DOHH2 (cell line): Measurements from ENCODE around the gene PEF1.

ENCODE experiments used
- H3F3A ChIP-seq: fragments of 200-600 bp; sonication (generic), shearing (Covaris generic); 2 replicates; pipeline ENCODE4 v1.6.0; 2016; ENCODE audit warnings: antibody characterized with exemption, mild to moderate bottlenecking; ENCODE audit not compliant: control insufficient read depth, insufficient read depth
- H3K27ac ChIP-seq: fragments of 200-600 bp; sonication (generic); 2 replicates; pipeline ENCODE4 v1.5.1; 2014; ENCODE audit warnings: low read depth, mild to moderate bottlenecking, low read length, moderate library complexity
- H3K27me3 ChIP-seq: fragments of 200-600 bp; sonication (generic); 2 replicates; pipeline ENCODE4 v1.6.1; 2014; ENCODE audit warnings: mild to moderate bottlenecking, low read length, mixed read lengths; ENCODE audit not compliant: control insufficient read depth
- H3K36me3 ChIP-seq: fragments of 200-600 bp; sonication (generic); 2 replicates; pipeline ENCODE4 v1.6.1; 2014; ENCODE audit warnings: mild to moderate bottlenecking, low read length, moderate library complexity, mixed read lengths; ENCODE audit not compliant: control insufficient read depth
- H3K4me1 ChIP-seq: fragments of 200-600 bp; sonication (generic); 2 replicates; pipeline ENCODE4 v1.6.1; 2014; ENCODE audit warnings: mild to moderate bottlenecking, low read length, mixed read lengths; ENCODE audit not compliant: control insufficient read depth
- H3K4me2 ChIP-seq: fragments of 200-600 bp; sonication (generic); 2 replicates; pipeline ENCODE4 v1.6.0; 2014; ENCODE audit warnings: mild to moderate bottlenecking, low read length, moderate library complexity
- H3K4me3 ChIP-seq: fragments of 200-600 bp; sonication (generic); 2 replicates; pipeline ENCODE4 v1.5.1; 2014; ENCODE audit warnings: mild to moderate bottlenecking, low read length, mixed read lengths
- H3K79me2 ChIP-seq: fragments of 200-600 bp; sonication (generic); 2 replicates; pipeline ENCODE4 v1.6.1; 2014; ENCODE audit warnings: mild to moderate bottlenecking, low read length, mixed read lengths; ENCODE audit not compliant: control insufficient read depth
- H3K9me2 ChIP-seq: fragments of 200-600 bp; sonication (generic); replicated peaks from 2 replicates; pipeline ENCODE4 v1.6.1; 2014; ENCODE audit warnings: mild to moderate bottlenecking, low read length, mixed read lengths; ENCODE audit not compliant: control insufficient read depth
- H3K9me3 ChIP-seq: fragments of 200-600 bp; sonication (generic); 2 replicates; pipeline ENCODE4 v1.6.1; 2014; ENCODE audit warnings: antibody characterized with exemption, low read length, mixed read lengths; ENCODE audit not compliant: control insufficient read depth, insufficient read depth
- H4K20me1 ChIP-seq: fragments of 200-600 bp; sonication (generic); 2 replicates; pipeline ENCODE4 v1.6.0; 2014; ENCODE audit warnings: low read depth, mild to moderate bottlenecking, antibody characterized with exemption, low read length, moderate library complexity; ENCODE audit not compliant: control insufficient read depth, insufficient read depth
- CTCF ChIP-seq: fragments of 200-600 bp; sonication (generic); IDR thresholded peaks from one replicate; pipeline ENCODE4 v1.5.1; 2014; ENCODE audit warnings: antibody characterized with exemption, mild to moderate bottlenecking, low read depth, low read length; ENCODE audit not compliant: poor library complexity, severe bottlenecking
- EZH2phosphoT487 ChIP-seq: fragments of 200-600 bp; sonication (generic); IDR thresholded peaks from 2 replicates; pipeline ENCODE4 v1.6.1; 2017; ENCODE audit warnings: borderline replicate concordance, mild to moderate bottlenecking, antibody characterized with exemption, low read length, moderate library complexity, mixed read lengths

Gene PEF1

GRCh38 chr1:31592132-31592531 lies 52.5 kb downstream of the PEF1 start:
- Histone ChIP-seq H3K4me1 (peaks cover 28% of the 10 kb centered on the region), H3K4me3 (no peak overlapping the region), H3K4me2 (no peak overlapping the region), H4K20me1 (no peaks in the 10 kb centered on the region), H3K36me3 (no peaks in the 10 kb centered on the region), H3K9me3 (no peaks in the 10 kb centered on the region), H3K27me3 (peaks cover 3% of the 10 kb centered on the region; the same call in 1 of the 2 replicates), H3K9me2 (no peaks in the 10 kb centered on the region), H3K79me2 (no peaks in the 10 kb centered on the region), H3F3A (no peaks in the 10 kb centered on the region), H3K27ac (no peak overlapping the region)
- no peak for TF ChIP-seq EZH2phosphoT487
- no peak for TF ChIP-seq CTCF

DNA sequence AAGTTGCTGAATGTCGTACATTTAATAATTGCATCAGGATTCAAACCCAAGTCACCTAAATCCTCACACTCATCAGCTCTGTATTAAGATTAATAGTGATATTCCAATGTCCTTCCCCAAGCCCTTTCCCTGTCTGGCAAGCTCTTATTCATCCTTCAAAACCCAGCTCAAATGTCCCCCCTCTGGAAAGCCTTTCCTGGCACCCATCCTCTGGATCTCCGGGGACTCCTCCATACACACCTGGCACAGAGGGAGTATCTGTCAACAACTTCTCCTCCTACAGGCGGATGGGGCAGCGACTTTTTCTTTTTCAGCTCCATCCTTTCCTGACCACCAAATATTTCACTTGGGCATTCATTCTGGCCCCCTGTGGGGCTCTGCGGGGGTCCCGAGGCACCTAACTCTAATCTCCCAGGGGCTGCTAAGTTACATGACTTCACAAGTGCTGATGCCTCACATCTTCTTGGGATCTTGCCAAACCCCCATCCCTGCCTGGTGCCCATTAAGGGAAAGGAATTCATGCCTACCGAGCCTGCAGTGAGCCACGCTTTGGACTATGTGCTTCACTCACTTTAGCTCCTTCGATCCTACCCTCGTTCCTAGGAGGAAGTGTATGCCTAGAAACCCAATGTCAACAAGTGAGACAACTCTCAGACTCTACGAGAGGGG lies 53.1 kb downstream of the PEF1 start:
- H3K4me2 ChIP-seq: no peak overlapping the region
- H3K4me3 ChIP-seq: no peak overlapping the region
- no peaks in the 10 kb centered on the region for H3K9me2 ChIP-seq
- no peaks in the 10 kb centered on the region for H3K36me3 ChIP-seq
- H3K9me3 ChIP-seq: no peaks in the 10 kb centered on the region
- no peaks in the 10 kb centered on the region for H3F3A ChIP-seq
- no peaks in the 10 kb centered on the region for H3K79me2 ChIP-seq
- peaks cover 23% of the 10 kb centered on the region for H3K4me1 ChIP-seq
- H4K20me1 ChIP-seq: no peaks in the 10 kb centered on the region
- H3K27ac ChIP-seq: no peak overlapping the region
- TF ChIP-seq CTCF (no peak), EZH2phosphoT487 (no peak)
- H3K27me3 ChIP-seq: peaks cover 3% of the 10 kb centered on the region; the same call in 1 of the 2 replicates

- H3K4me3 ChIP-seq: no peak overlapping the region
- H3K27ac ChIP-seq: no peak overlapping the region
- H3F3A ChIP-seq: no peaks in the 10 kb centered on the region
Measured at GRCh38 chr1:31588751-31589515, 55.7 kb downstream of the PEF1 start.

More at GRCh38 chr1:31588751-31589515, 55.7 kb downstream of the PEF1 start:
- Histone ChIP-seq H3K79me2 (no peaks in the 10 kb centered on the region), H3K9me3 (no peaks in the 10 kb centered on the region), H4K20me1 (no peaks in the 10 kb centered on the region), H3K27me3 (peaks cover 3% of the 10 kb centered on the region; the same call in 1 of the 2 replicates), H3K4me2 (no peak overlapping the region), H3K4me1 (peaks cover 4% of the 10 kb centered on the region), H3K9me2 (no peaks in the 10 kb centered on the region), H3K36me3 (no peaks in the 10 kb centered on the region)
- TF ChIP-seq EZH2phosphoT487: no peak
- no peak for TF ChIP-seq CTCF
